HCT116 (cell line): ENCODE measurements around the gene CAMK2D. TPM values are rescaled to one million over a fixed set of nuclear protein-coding genes. Genes with fewer than 3 reads are reported as not detected.

ENCODE experiments used
- ATAC-seq: fragments of 200-7000 bp; cut with Tn5 transposase; 2 replicates; pipeline ENCODE4 v1.9.1; 2020; ENCODE audit warnings: mild to moderate bottlenecking, moderate library complexity
- BruUV-seq: library from RNA; stranded (reverse); fragments of 400-500 nt; replicated peaks from 2 replicates; lab custom pipeline; 2021; lab: Mats Ljungman, UMichigan
- CTCF ChIA-PET: fragments of 300-600 bp; sonication (Branson Sonifier 250); formaldehyde crosslinking; loops from one replicate; lab custom pipeline; 2021; ENCODE audit warnings: antibody characterized with exemption; lab: Charles Lee
- POLR2A ChIA-PET: fragments of 300-600, 350-600 bp; sonication (Branson Sonifier 250); formaldehyde crosslinking; loops from one replicate; lab custom pipeline; 2021; ENCODE audit warnings: antibody characterized with exemption; lab: Charles Lee
- RAD21 ChIA-PET, 2 experiments: fragments of 300-600 bp; sonication (Branson Sonifier 250); formaldehyde crosslinking; loops; one replicate each; lab custom pipeline; 2023; ENCODE audit warnings: low total read pairs in 2 of 2; ENCODE audit not compliant: uncharacterized antibody in 2 of 2, unreplicated experiment in 2 of 2, low non-redundant PET in 1 of 2; lab: Charles Lee
- DNase-seq: peaks from one replicate; pipeline ENCODE4 v3.0.0-alpha.2; 2010; ENCODE audit warnings: low read depth, low spot score
- H2AFZ ChIP-seq: fragments of 200-600 bp; shearing (Covaris generic), sonication (generic); 2 replicates; pipeline ENCODE4 v1.6.1; 2017; ENCODE audit warnings: low read depth, mixed run types, mixed read lengths, antibody characterized with exemption, low read length; ENCODE audit not compliant: poor library complexity, severe bottlenecking
- H3K27ac ChIP-seq: 2 replicates; pipeline ENCODE4 v1.5.1; 2012; ENCODE audit warnings: low read depth, low read length
- H3K27me3 ChIP-seq: fragments of 200-600 bp; sonication (generic); 2 replicates; pipeline ENCODE4 v1.6.1; 2016; ENCODE audit warnings: mixed run types, low read length, mixed read lengths; ENCODE audit not compliant: insufficient read depth
- H3K36me3 ChIP-seq, 2 experiments: fragments of 200-500 bp in 1 of 2; fragments of 200-600 bp in 1 of 2; sonication (Bioruptor generic) in 1 of 2; sonication (generic) in 1 of 2; 2 replicates each; pipeline versions ENCODE4 v1.5.1 to v1.6.1; 2014 to 2016; ENCODE audit warnings: low read length in 2 of 2, inconsistent platforms in 1 of 2, mixed read lengths in 1 of 2, mixed run types in 1 of 2; ENCODE audit not compliant: insufficient read depth in 2 of 2, control insufficient read depth in 1 of 2
- H3K4me1 ChIP-seq, 2 experiments: fragments of 200-600 bp in 1 of 2; sonication (generic) in 1 of 2; 2 replicates each; pipeline versions ENCODE4 v1.5.1 to v1.6.1; 2012 to 2017; ENCODE audit warnings: low read length in 2 of 2, inconsistent platforms in 1 of 2, mild to moderate bottlenecking in 1 of 2, mixed read lengths in 1 of 2, mixed run types in 1 of 2, moderate library complexity in 1 of 2; ENCODE audit not compliant: insufficient read depth in 2 of 2, control insufficient read depth in 1 of 2
- H3K4me2 ChIP-seq: fragments of 200-600 bp; sonication (generic); 2 replicates; pipeline ENCODE4 v1.6.1; 2017; ENCODE audit warnings: mixed run types, low read length, mixed read lengths
- H3K4me3 ChIP-seq, 2 experiments: fragments of 200-600 bp in 1 of 2; sonication (generic) in 1 of 2; replicated peaks in 1 of 2; 2 replicates each; pipeline ENCODE4 v1.5.1; 2011 to 2016; ENCODE audit warnings: low read length in 2 of 2, control low read depth in 1 of 2, low read depth in 1 of 2, mild to moderate bottlenecking in 1 of 2, mixed read lengths in 1 of 2, mixed run types in 1 of 2
- H3K79me2 ChIP-seq: fragments of 200-600 bp; sonication (generic); 2 replicates; pipeline ENCODE4 v1.6.1; 2017; ENCODE audit warnings: mild to moderate bottlenecking, mixed run types, low read length, moderate library complexity, mixed read lengths; ENCODE audit not compliant: insufficient read depth
- H3K9ac ChIP-seq: fragments of 200-600 bp; sonication (generic); 2 replicates; pipeline ENCODE4 v1.6.1; 2016; ENCODE audit warnings: low read length, mixed read lengths
- H3K9me2 ChIP-seq: fragments of 200-600 bp; sonication (generic), shearing (Covaris generic); 2 replicates; pipeline ENCODE4 v1.6.1; 2017; ENCODE audit warnings: mixed run types, mild to moderate bottlenecking, moderate library complexity; ENCODE audit not compliant: insufficient read depth
- H3K9me3 ChIP-seq, 2 experiments: fragments of 200-500 bp in 1 of 2; fragments of 200-600 bp in 1 of 2; sonication (Bioruptor generic) in 1 of 2; sonication (generic) in 1 of 2; 2 replicates each; pipeline ENCODE4 v1.6.1; 2014 to 2017; ENCODE audit warnings: low read length in 2 of 2, mixed read lengths in 2 of 2, inconsistent platforms in 1 of 2, low read depth in 1 of 2, mild to moderate bottlenecking in 1 of 2, mixed run types in 1 of 2, moderate library complexity in 1 of 2; ENCODE audit not compliant: control insufficient read depth in 1 of 2, insufficient read depth in 1 of 2
- H4K20me1 ChIP-seq: fragments of 200-600 bp; sonication (generic), shearing (Covaris generic); 2 replicates; pipeline ENCODE4 v1.6.1; 2017; ENCODE audit warnings: mixed run types, mild to moderate bottlenecking, moderate library complexity; ENCODE audit not compliant: insufficient read depth
- CBX3 ChIP-seq: IDR thresholded peaks from 2 replicates; pipeline ENCODE4 v1.6.1; 2012; ENCODE audit warnings: low read depth
- CEBPB ChIP-seq: IDR thresholded peaks from 2 replicates; pipeline ENCODE4 v1.6.1; 2012; ENCODE audit warnings: low read depth
- EGR1 ChIP-seq: IDR thresholded peaks from 2 replicates; pipeline ENCODE4 v1.6.1; 2012; ENCODE audit warnings: low read depth
- EZH2 ChIP-seq: fragments of 200-600 bp; sonication (generic); IDR thresholded peaks from 2 replicates; pipeline ENCODE4 v1.6.1; 2017; ENCODE audit warnings: antibody characterized with exemption, mixed run types
- EZH2phosphoT487 ChIP-seq: fragments of 200-600 bp; IDR thresholded peaks from 2 replicates; pipeline ENCODE4 v1.6.1; 2018; ENCODE audit warnings: antibody characterized with exemption, borderline replicate concordance
- JUND ChIP-seq: IDR thresholded peaks from 2 replicates; pipeline ENCODE4 v1.6.1; 2012
- POLR2AphosphoS5 ChIP-seq: IDR thresholded peaks from 2 replicates; pipeline ENCODE4 v1.6.1; 2011; ENCODE audit warnings: mild to moderate bottlenecking, low read depth, low read length, moderate library complexity
- RAD21 ChIP-seq: IDR thresholded peaks from 2 replicates; pipeline ENCODE4 v1.6.1; 2012; ENCODE audit warnings: low read depth, mild to moderate bottlenecking
- SIN3A ChIP-seq: IDR thresholded peaks from 2 replicates; pipeline ENCODE4 v1.6.1; 2012; ENCODE audit warnings: low read depth
- SP1 ChIP-seq: IDR thresholded peaks from 2 replicates; pipeline ENCODE4 v1.6.1; 2012; ENCODE audit warnings: low read depth
- SRF ChIP-seq: IDR thresholded peaks from 2 replicates; pipeline ENCODE4 v1.6.1; 2012; ENCODE audit warnings: low read depth
- YY1 ChIP-seq: IDR thresholded peaks from 2 replicates; pipeline ENCODE4 v1.6.1; 2011; ENCODE audit warnings: low read length, low read depth, moderate library complexity, mild to moderate bottlenecking; ENCODE audit not compliant: insufficient replicate concordance; ENCODE audit errors: extremely low read depth
- ZFX ChIP-seq: fragments of 450-650 bp; IDR thresholded peaks from 2 replicates; pipeline ENCODE4 v1.6.1; 2017
- ZNF274 ChIP-seq: fragments of 200-500 bp; sonication (Bioruptor generic); IDR thresholded peaks from 2 replicates; pipeline ENCODE4 v1.6.1; 2014; ENCODE audit warnings: mild to moderate bottlenecking, low read depth, low read length, inconsistent platforms
- intact Hi-C: fragments of 100-400 bp; cut with micrococcal nuclease; formaldehyde crosslinking; loops from 2 replicates; pipeline ENCODE4 v1.10.0; 2022
- total RNA-seq: library from RNA; stranded (reverse); gene quantifications from one replicate; pipeline ENCODE4 v1.2.1, GENCODE V29; 2021; ENCODE audit not compliant: unreplicated experiment
- TF ChIP-seq, protein P1 (sequence below): IDR thresholded peaks from 2 replicates; pipeline ENCODE4 v1.6.1; 2012
- TF ChIP-seq, protein P2 (sequence below): IDR thresholded peaks from 2 replicates; pipeline ENCODE4 v1.6.1; 2012
- TF ChIP-seq, protein P3 (sequence below): IDR thresholded peaks from 2 replicates; pipeline ENCODE4 v1.6.1; 2011; ENCODE audit warnings: mild to moderate bottlenecking, low read length, moderate library complexity; ENCODE audit not compliant: insufficient replicate concordance; ENCODE audit errors: extremely low read depth

CAMK2D gene
- total RNA-seq, 1 experiment from 2014 or later, result 67.0 TPM

DNA sequence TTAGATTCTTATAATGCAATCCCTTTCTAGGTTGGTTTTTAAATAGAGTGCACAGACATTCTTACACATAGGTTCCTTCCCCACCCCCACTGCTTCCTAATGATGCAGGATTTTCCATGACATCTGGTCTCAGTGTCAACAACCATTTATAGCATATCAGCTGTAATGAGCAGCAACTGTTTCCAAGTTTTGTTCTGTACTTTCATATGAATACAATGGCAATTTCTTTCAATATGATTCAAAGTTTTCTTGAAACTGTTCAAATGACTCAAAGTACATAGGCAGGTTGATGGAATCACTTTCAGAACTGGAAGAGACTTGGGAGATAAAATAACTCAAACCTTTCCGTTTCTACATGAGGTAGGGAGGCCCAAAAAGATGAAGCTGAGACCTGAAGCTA lies 220.7 kb downstream of the CAMK2D start:
- TF ChIP-seq SRF (peak; percentile 24; the same call in 1 of the 2 replicates), YY1 (no peak), SP1 (peak; percentile 59; the same call in 1 of the 2 replicates), JUND (peak; percentile 40)
- TF ChIP-seq, protein P1, sequence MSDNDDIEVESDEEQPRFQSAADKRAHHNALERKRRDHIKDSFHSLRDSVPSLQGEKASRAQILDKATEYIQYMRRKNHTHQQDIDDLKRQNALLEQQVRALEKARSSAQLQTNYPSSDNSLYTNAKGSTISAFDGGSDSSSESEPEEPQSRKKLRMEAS, result no peak
- TF ChIP-seq, protein P2, sequence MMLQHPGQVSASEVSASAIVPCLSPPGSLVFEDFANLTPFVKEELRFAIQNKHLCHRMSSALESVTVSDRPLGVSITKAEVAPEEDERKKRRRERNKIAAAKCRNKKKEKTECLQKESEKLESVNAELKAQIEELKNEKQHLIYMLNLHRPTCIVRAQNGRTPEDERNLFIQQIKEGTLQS, result peak; percentile 53; the same call in 1 of the 2 replicates
- H3K27me3 ChIP-seq, result no peaks in the 10 kb centered on the region
- H2AFZ ChIP-seq, result no peak overlapping the region
- H3K4me1 ChIP-seq, result peaks cover 2 to 23% of the 10 kb centered on the region in 2 experiments; a peak in 2 of 4 replicates
- H3K4me2 ChIP-seq, result no peak overlapping the region
- CTCF ChIA-PET, result interaction anchor here (1.6 kb wide), 1 partner anchor 146 kb away, joined by 3 read pairs; no protein-coding TSS in a partner anchor
- POLR2A ChIA-PET, result no interaction called here
- H3K79me2 ChIP-seq, result no peaks in the 10 kb centered on the region
- no TSS peak for BruUV-seq
- no peak overlapping the region for H3K9ac ChIP-seq
- RAD21 ChIA-PET, result no interaction called here
- peak; percentile 25; the same call in 1 of the 2 replicates for ATAC-seq
- no peaks in the 10 kb centered on the region for H4K20me1 ChIP-seq
- peak; percentile 26 for DNase-seq
- no peaks in the 10 kb centered on the region for H3K9me3 ChIP-seq
- H3K27ac ChIP-seq, result no peak overlapping the region
- H3K36me3 ChIP-seq, result no peaks in the 10 kb centered on the region
- H3K4me3 ChIP-seq, result no peak overlapping the region
- intact Hi-C loops, result loop anchor here (10.0 kb wide), 2 partner anchors 104 to 844 kb away; no protein-coding TSS in a partner anchor
- H3K9me2 ChIP-seq, result no peaks in the 10 kb centered on the region

DNA sequence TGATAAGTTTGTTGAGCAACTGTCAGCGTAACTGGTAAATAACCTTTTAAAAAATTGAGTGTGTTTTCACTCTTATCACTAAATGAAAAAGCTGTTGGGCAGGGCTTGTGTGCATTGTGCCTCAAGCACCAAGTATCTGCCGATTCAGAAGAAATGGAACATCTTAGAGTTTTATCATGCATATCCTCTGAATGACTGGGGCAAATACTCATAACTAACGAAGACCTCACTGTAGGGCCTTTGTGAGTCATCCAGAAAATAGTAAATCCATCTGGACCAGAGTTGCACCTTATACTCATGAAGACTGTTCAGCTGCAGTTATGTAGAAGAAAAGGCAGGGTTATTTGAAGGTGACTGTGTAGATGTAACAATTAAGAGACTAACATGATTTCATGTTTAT lies 222.1 kb downstream of the CAMK2D start:
- no peak overlapping the region for H3K27ac ChIP-seq
- no TSS peak for BruUV-seq
- TF ChIP-seq, protein P1, result peak; percentile 34; the same call in 1 of the 2 replicates
- TF ChIP-seq POLR2AphosphoS5 (0 out of 2 replicates have a peak, but pooled peaks have one; percentile 13), CBX3 (peak; percentile 59; the same call in 1 of the 2 replicates), EGR1 (no peak), SIN3A (no peak), CEBPB (0 out of 2 replicates have a peak, but pooled peaks have one; percentile 19), SP1 (peak; percentile 39; the same call in 1 of the 2 replicates), EZH2 (no peak), ZNF274 (no peak), SRF (no peak), EZH2phosphoT487 (no peak), ZFX (no peak), RAD21 (no peak)
- TF ChIP-seq, protein P3, sequence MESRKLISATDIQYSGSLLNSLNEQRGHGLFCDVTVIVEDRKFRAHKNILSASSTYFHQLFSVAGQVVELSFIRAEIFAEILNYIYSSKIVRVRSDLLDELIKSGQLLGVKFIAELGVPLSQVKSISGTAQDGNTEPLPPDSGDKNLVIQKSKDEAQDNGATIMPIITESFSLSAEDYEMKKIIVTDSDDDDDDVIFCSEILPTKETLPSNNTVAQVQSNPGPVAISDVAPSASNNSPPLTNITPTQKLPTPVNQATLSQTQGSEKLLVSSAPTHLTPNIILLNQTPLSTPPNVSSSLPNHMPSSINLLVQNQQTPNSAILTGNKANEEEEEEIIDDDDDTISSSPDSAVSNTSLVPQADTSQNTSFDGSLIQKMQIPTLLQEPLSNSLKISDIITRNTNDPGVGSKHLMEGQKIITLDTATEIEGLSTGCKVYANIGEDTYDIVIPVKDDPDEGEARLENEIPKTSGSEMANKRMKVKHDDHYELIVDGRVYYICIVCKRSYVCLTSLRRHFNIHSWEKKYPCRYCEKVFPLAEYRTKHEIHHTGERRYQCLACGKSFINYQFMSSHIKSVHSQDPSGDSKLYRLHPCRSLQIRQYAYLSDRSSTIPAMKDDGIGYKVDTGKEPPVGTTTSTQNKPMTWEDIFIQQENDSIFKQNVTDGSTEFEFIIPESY, result no peak
- TF ChIP-seq, protein P2, result no peak

More for the DNA sequence above, 222.1 kb downstream of the CAMK2D start:
- peak; percentile 69; the same call in 1 of the 2 replicates for ATAC-seq
- Histone ChIP-seq H3K4me1 (peaks cover 2 to 23% of the 10 kb centered on the region in 2 experiments; a peak in 2 of 4 replicates), H3K4me3 (no peak overlapping the region), H3K4me2 (peak overlapping the region; percentile 24), H3K27me3 (no peaks in the 10 kb centered on the region), H3K9me3 (no peaks in the 10 kb centered on the region), H3K79me2 (no peaks in the 10 kb centered on the region), H2AFZ (no peak overlapping the region), H4K20me1 (no peaks in the 10 kb centered on the region), H3K36me3 (no peaks in the 10 kb centered on the region), H3K9me2 (no peaks in the 10 kb centered on the region), H3K9ac (no peak overlapping the region)
- ChIA-PET RAD21 (no interaction called here), POLR2A (no interaction called here), CTCF (interaction anchor here (0.8 to 1.3 kb wide), 2 partner anchors 8 to 145 kb away, joined by 3 to 6 read pairs; no protein-coding TSS in a partner anchor)
- DNase-seq, result peak; percentile 31
- intact Hi-C loops, result no loop called here
